ENCODE measurements around the gene GGA1.

- TF ChIP-seq CTCF (IDR thresholded peaks at IDR 0.05) (no peak), POLR2A (IDR thresholded peaks at IDR 0.05; ENCODE audit: low read depth) (no peak)
Measured at GRCh38 chr22:37559521-37559900, 49.1 kb upstream of the GGA1 start.
